Common myeloid progenitor, CD34-positive (primary cell): Measurements from ENCODE around the gene ACBD4.

Source experiments
- CTCF ChIA-PET: fragments of 350-600 bp; sonication (Branson Sonifier 250); formaldehyde crosslinking; loops from one replicate; lab custom pipeline; 2021; ENCODE audit warnings: antibody characterized with exemption; lab: Charles Lee
- POLR2A ChIA-PET: fragments of 350-600 bp; sonication (Branson Sonifier 250); formaldehyde crosslinking; loops from one replicate; lab custom pipeline; 2021; ENCODE audit warnings: antibody characterized with exemption; lab: Charles Lee
- DNase-seq, 3 donors: peaks; one replicate each; pipeline versions ENCODE4 v3.0.0 to v3.0.0-alpha.2; 2013
- H3K27ac ChIP-seq, 2 experiments: 1 replicate in 1 of 2; 2 replicates in 1 of 2; pipeline ENCODE4 v1.7.0; 2013; ENCODE audit warnings: inconsistent platforms in 2 of 2, low read length in 2 of 2, mild to moderate bottlenecking in 2 of 2, low read depth in 1 of 2, moderate library complexity in 1 of 2; ENCODE audit not compliant: severe bottlenecking in 2 of 2, insufficient read depth in 1 of 2, poor library complexity in 1 of 2
- H3K27me3 ChIP-seq, 5 experiments: replicated peaks in 2 of 5; 1 replicate in 3 of 5; 2 replicates in 2 of 5; pipeline versions ENCODE4 v1.6.1 to v1.7.0; 2013; ENCODE audit warnings: low read length in 4 of 5, mild to moderate bottlenecking in 2 of 5, moderate library complexity in 2 of 5, inconsistent platforms in 1 of 5; ENCODE audit not compliant: insufficient read depth in 5 of 5, control insufficient read depth in 4 of 5
- H3K36me3 ChIP-seq, 4 experiments: 1 replicate in 2 of 4; 2 replicates in 2 of 4; pipeline versions ENCODE4 v1.6.1 to v1.7.0; 2013; ENCODE audit warnings: low read length in 3 of 4, control low read depth in 1 of 4, mild to moderate bottlenecking in 1 of 4; ENCODE audit not compliant: control insufficient read depth in 4 of 4, insufficient read depth in 4 of 4
- H3K4me1 ChIP-seq, 4 experiments: 1 replicate in 3 of 4; 2 replicates in 1 of 4; pipeline versions ENCODE4 v1.6.1 to v1.7.1; 2013; ENCODE audit warnings: low read length in 3 of 4, mild to moderate bottlenecking in 3 of 4, control low read depth in 1 of 4, inconsistent platforms in 1 of 4, moderate library complexity in 1 of 4; ENCODE audit not compliant: control insufficient read depth in 4 of 4, insufficient read depth in 4 of 4; ENCODE audit errors: control extremely low read depth in 1 of 4
- H3K4me3 ChIP-seq, 7 experiments: 1 replicate in 4 of 7; 2 replicates in 3 of 7; pipeline versions ENCODE4 v1.5.1 to v1.7.0; 2013; ENCODE audit warnings: mild to moderate bottlenecking in 7 of 7, low read length in 6 of 7, moderate library complexity in 6 of 7, inconsistent platforms in 2 of 7, low read depth in 2 of 7, control low read depth in 1 of 7; ENCODE audit not compliant: insufficient read depth in 4 of 7, control insufficient read depth in 1 of 7; ENCODE audit errors: extremely low read depth in 1 of 7
- H3K9me3 ChIP-seq, 5 experiments: 1 replicate in 4 of 5; 2 replicates in 1 of 5; pipeline versions ENCODE4 v1.6.1 to v1.7.1; 2013; ENCODE audit warnings: low read length in 4 of 5, mild to moderate bottlenecking in 2 of 5, inconsistent platforms in 1 of 5, low read depth in 1 of 5, moderate library complexity in 1 of 5; ENCODE audit not compliant: control insufficient read depth in 4 of 5, insufficient read depth in 2 of 5; ENCODE audit errors: control extremely low read depth in 1 of 5
- WGBS: methylation state at CpG from one replicate; pipeline ENCODE4 v1.1.5; 2013; ENCODE audit not compliant: insufficient coverage; 5-methylcytosine and 5-hydroxymethylcytosine counted together

Gene ACBD4

GRCh38 chr17:45146890-45147580 is 11.5 kb downstream of the ACBD4 start:
- Histone ChIP-seq H3K36me3 (no peaks in the 10 kb centered on the region), H3K27ac (peak overlapping the region; percentile 100), H3K9me3 (no peaks in the 10 kb centered on the region), H3K27me3 (no peaks in the 10 kb centered on the region), H3K4me3 (peak overlapping the region; percentile 59 to 97 (median 87)), H3K4me1 (peaks cover 16 to 67% (median 48%) of the 10 kb centered on the region in 4 experiments)
- ChIA-PET POLR2A (interaction anchor here (0.6 to 6.4 kb wide), 6 partner anchors 11 to 442 kb away, joined by 3 to 194 read pairs (median 12); partner anchors contain the start of genes ACBD4, HEXIM2 and PLCD3), CTCF (interaction anchor here (6.2 to 9.2 kb wide), 2 partner anchors 11 to 49 kb away, joined by 99 to 148 read pairs; partner anchors contain the start of gene ACBD4)
- WGBS, result 16% methylated on average over 16 of the region's 29 CpGs
- peak in 2 of 3 donors; percentile 80 to 86 for DNase-seq

GRCh38 chr17:45147581-45148182 is 12.2 kb downstream of the ACBD4 start:
- Histone ChIP-seq H3K27me3 (no peaks in the 10 kb centered on the region), H3K9me3 (no peaks in the 10 kb centered on the region), H3K4me3 (peak overlapping the region; percentile 59 to 97 (median 87)), H3K36me3 (no peaks in the 10 kb centered on the region), H3K4me1 (peaks cover 16 to 67% (median 48%) of the 10 kb centered on the region in 4 experiments), H3K27ac (peak overlapping the region; percentile 100)
- DNase-seq, result peak; percentile 96 to 98 (median 96)
- ChIA-PET POLR2A (interaction anchor here (0.5 to 6.4 kb wide), 16 partner anchors 8 to 443 kb away, joined by 3 to 194 read pairs (median 4); partner anchors contain the start of genes ACBD4, HEXIM2, NMT1 and PLCD3), CTCF (interaction anchor here (2.7 to 9.2 kb wide), 5 partner anchors 11 to 49 kb away, joined by 9 to 148 read pairs (median 93); partner anchors contain the start of genes ACBD4 and HEXIM2)
- WGBS, result 0% methylated on average over 33 of the region's 38 CpGs

- ChIA-PET CTCF (interaction anchor here (0.7 to 9.2 kb wide), 19 partner anchors 12 to 237 kb away, joined by 3 to 148 read pairs (median 9); partner anchors contain the start of genes ACBD4 and HEXIM2), POLR2A (interaction anchor here (0.5 to 6.4 kb wide), 20 partner anchors 9 to 216 kb away, joined by 3 to 194 read pairs (median 4); partner anchors contain the start of genes ACBD4, HEXIM2, NMT1 and PLCD3)
- peak; percentile 100 for DNase-seq
- Histone ChIP-seq H3K4me3 (peak within 1 kb of the TSS; percentile 60 to 97 (median 87)), H3K27ac (peak within 1 kb of the TSS; percentile 100), H3K36me3 (no peaks in the 10 kb centered on the region), H3K27me3 (no peaks in the 10 kb centered on the region), H3K9me3 (no peaks in the 10 kb centered on the region), H3K4me1 (peaks cover 16 to 62% (median 47%) of the 10 kb centered on the region in 4 experiments)
- 0% methylated on average over 49 of the region's 58 CpGs for WGBS
Measured at GRCh38 chr17:45148183-45149036, 12.9 kb downstream of the ACBD4 start, which contains the start of gene HEXIM1. Gene HEXIM1, plus strand, starts transcription at chr17:45148475. Its CDS starts 716 bp downstream, at chr17:45149191.

- Histone ChIP-seq H3K9me3 (no peaks in the 10 kb centered on the region), H3K27me3 (no peaks in the 10 kb centered on the region), H3K36me3 (no peaks in the 10 kb centered on the region), H3K4me1 (peaks cover 16 to 55% (median 44%) of the 10 kb centered on the region in 4 experiments), H3K4me3 (peak overlapping the region; percentile 60 to 92 (median 82)), H3K27ac (peak overlapping the region in 1 of 2 experiments; percentile 76)
- under 1% methylated on average over 31 of the region's 32 CpGs for WGBS
- peak; percentile 72 to 78 (median 74) for DNase-seq
- ChIA-PET POLR2A (interaction anchor here (0.6 to 6.4 kb wide), 15 partner anchors 10 to 217 kb away, joined by 3 to 194 read pairs (median 5); partner anchors contain the start of genes ACBD4, HEXIM2 and NMT1), CTCF (interaction anchor here (0.7 to 9.2 kb wide), 22 partner anchors 11 to 236 kb away, joined by 3 to 148 read pairs (median 7); partner anchors contain the start of genes ACBD4 and HEXIM2)
Measured at GRCh38 chr17:45149037-45149668, 13.7 kb downstream of the ACBD4 start.

- ChIA-PET POLR2A (interaction anchor here (0.5 to 6.4 kb wide), 9 partner anchors 10 to 222 kb away, joined by 3 to 194 read pairs (median 9); partner anchors contain the start of genes ACBD4 and HEXIM2), CTCF (interaction anchor here (0.8 to 9.2 kb wide), 22 partner anchors 11 to 235 kb away, joined by 3 to 148 read pairs (median 8); partner anchors contain the start of genes ACBD4 and HEXIM2)
- DNase-seq, result peak in 2 of 3 donors; percentile 48 to 60
- no peaks in the 10 kb centered on the region for H3K27me3 ChIP-seq
- peak overlapping the region in 1 of 2 experiments; percentile 76 for H3K27ac ChIP-seq
- no peaks in the 10 kb centered on the region for H3K9me3 ChIP-seq
- under 1% methylated on average over 49 of the region's 56 CpGs for WGBS
- H3K4me3 ChIP-seq, result peak overlapping the region; percentile 60 to 92 (median 82)
- H3K36me3 ChIP-seq, result no peaks in the 10 kb centered on the region
- H3K4me1 ChIP-seq, result peaks cover 16 to 48% (median 40%) of the 10 kb centered on the region in 4 experiments
Measured at GRCh38 chr17:45149669-45150664, 14.5 kb downstream of the ACBD4 start.
